OCI-LY1 (cell line): ENCODE data around the gene KLF11.

Experiments
- H2AFZ ChIP-seq: fragments of 200-600 bp; sonication (generic), shearing (Covaris generic); 2 replicates; pipeline ENCODE4 v1.6.0; 2014; ENCODE audit warnings: antibody characterized with exemption, mild to moderate bottlenecking, low read length
- H3F3A ChIP-seq: fragments of 200-600 bp; sonication (generic), shearing (Covaris generic); 2 replicates; pipeline ENCODE4 v1.6.0; 2014; ENCODE audit warnings: mild to moderate bottlenecking, antibody characterized with exemption, low read length, moderate library complexity; ENCODE audit not compliant: insufficient read depth
- H3K27ac ChIP-seq: fragments of 200-600 bp; sonication (generic); 2 replicates; pipeline ENCODE4 v1.5.1; 2014; ENCODE audit warnings: low read length, mixed run types, mild to moderate bottlenecking, low read depth; ENCODE audit not compliant: poor library complexity, severe bottlenecking
- H3K27me3 ChIP-seq: fragments of 200-600 bp; sonication (generic); 2 replicates; pipeline ENCODE4 v1.6.0; 2014; ENCODE audit warnings: antibody characterized with exemption, mild to moderate bottlenecking, low read length, moderate library complexity; ENCODE audit not compliant: insufficient read depth
- H3K36me3 ChIP-seq: fragments of 200-600 bp; sonication (generic); 2 replicates; pipeline ENCODE4 v1.6.1; 2014; ENCODE audit warnings: mild to moderate bottlenecking, antibody characterized with exemption, low read length, moderate library complexity, mixed read lengths; ENCODE audit not compliant: insufficient read depth
- H3K4me1 ChIP-seq: fragments of 200-600 bp; sonication (generic); 2 replicates; pipeline ENCODE4 v1.5.1; 2014; ENCODE audit warnings: mild to moderate bottlenecking, low read length, moderate library complexity; ENCODE audit not compliant: insufficient read depth, severe bottlenecking
- H3K4me2 ChIP-seq: fragments of 200-600 bp; sonication (generic), shearing (Covaris generic); 2 replicates; pipeline ENCODE4 v1.6.1; 2014; ENCODE audit warnings: low read length
- H3K4me3 ChIP-seq: fragments of 200-600 bp; sonication (generic); 2 replicates; pipeline ENCODE4 v1.5.1; 2014; ENCODE audit warnings: low read length, low read depth, mild to moderate bottlenecking, mixed read lengths; ENCODE audit not compliant: poor library complexity, severe bottlenecking
- H3K79me2 ChIP-seq: fragments of 200-600 bp; shearing (Covaris generic); 2 replicates; pipeline ENCODE4 v1.6.1; 2016; ENCODE audit warnings: mixed run types, low read length, mixed read lengths; ENCODE audit not compliant: insufficient read depth
- H3K9ac ChIP-seq: fragments of 200-600 bp; sonication (generic), shearing (Covaris generic); 2 replicates; pipeline ENCODE4 v1.6.1; 2014; ENCODE audit warnings: mild to moderate bottlenecking, low read length, mixed read lengths
- H3K9me2 ChIP-seq: fragments of 200-600 bp; sonication (generic), shearing (Covaris generic); 2 replicates; pipeline ENCODE4 v1.6.1; 2014; ENCODE audit warnings: low read depth, mild to moderate bottlenecking, low read length, mixed read lengths
- H3K9me3 ChIP-seq: fragments of 200-600 bp; shearing (Covaris generic); 2 replicates; pipeline ENCODE4 v1.6.1; 2014; ENCODE audit warnings: low read length, mixed read lengths
- H4K20me1 ChIP-seq: fragments of 200-600 bp; sonication (generic), shearing (Covaris generic); 2 replicates; pipeline ENCODE4 v1.6.0; 2016; ENCODE audit warnings: mild to moderate bottlenecking, low read length; ENCODE audit not compliant: insufficient read depth
- CTCF ChIP-seq: fragments of 200-600 bp; sonication (generic), shearing (Covaris generic); IDR thresholded peaks from 2 replicates; pipeline ENCODE4 v1.5.1; 2017; ENCODE audit warnings: mild to moderate bottlenecking, antibody characterized with exemption, low read length, moderate library complexity, mixed read lengths
- EZH2 ChIP-seq: fragments of 200-600 bp; sonication (generic), shearing (Covaris generic); IDR thresholded peaks from 2 replicates; pipeline ENCODE4 v1.8.0; 2017; ENCODE audit warnings: borderline replicate concordance, mixed run types, mild to moderate bottlenecking, antibody characterized with exemption, low read length, moderate library complexity, mixed read lengths

KLF11 gene

GRCh38 chr2:10067881-10068280 lies 24.5 kb downstream of the KLF11 start:
- Histone ChIP-seq H3K4me2 (no peak overlapping the region), H3K4me3 (no peak overlapping the region), H3K9ac (no peak overlapping the region), H3F3A (no peaks in the 10 kb centered on the region), H3K4me1 (no peaks in the 10 kb centered on the region), H3K9me3 (peaks cover 11% of the 10 kb centered on the region), H3K27ac (no peak overlapping the region), H3K79me2 (no peaks in the 10 kb centered on the region), H4K20me1 (no peaks in the 10 kb centered on the region), H3K9me2 (no peaks in the 10 kb centered on the region), H3K27me3 (peaks cover 13% of the 10 kb centered on the region; the same call in 1 of the 2 replicates), H2AFZ (no peak overlapping the region), H3K36me3 (no peaks in the 10 kb centered on the region)
- TF ChIP-seq EZH2 = no peak
- no peak for TF ChIP-seq CTCF

- Histone ChIP-seq H3K36me3 (no peaks in the 10 kb centered on the region), H3K4me2 (no peak overlapping the region), H3F3A (no peaks in the 10 kb centered on the region), H3K79me2 (no peaks in the 10 kb centered on the region), H3K4me3 (no peak overlapping the region), H3K9me3 (peaks cover 11% of the 10 kb centered on the region), H3K4me1 (no peaks in the 10 kb centered on the region), H2AFZ (no peak overlapping the region), H3K9ac (no peak overlapping the region), H3K9me2 (no peaks in the 10 kb centered on the region), H3K27me3 (peaks cover 17% of the 10 kb centered on the region; the same call in 1 of the 2 replicates), H3K27ac (no peak overlapping the region), H4K20me1 (no peaks in the 10 kb centered on the region)
- TF ChIP-seq CTCF = no peak
- no peak for TF ChIP-seq EZH2
Measured at GRCh38 chr2:10071176-10071575, 27.8 kb downstream of the KLF11 start.

GRCh38 chr2:10071595-10071994 lies 28.2 kb downstream of the KLF11 start:
- Histone ChIP-seq H3K9ac (no peak overlapping the region), H3K36me3 (no peaks in the 10 kb centered on the region), H3K27ac (no peak overlapping the region), H3K4me2 (no peak overlapping the region), H3K79me2 (no peaks in the 10 kb centered on the region), H3F3A (no peaks in the 10 kb centered on the region), H2AFZ (no peak overlapping the region), H3K9me2 (no peaks in the 10 kb centered on the region), H3K27me3 (peaks cover 17% of the 10 kb centered on the region; the same call in 1 of the 2 replicates), H3K9me3 (peaks cover 11% of the 10 kb centered on the region), H3K4me1 (no peaks in the 10 kb centered on the region), H3K4me3 (no peak overlapping the region), H4K20me1 (no peaks in the 10 kb centered on the region)
- TF ChIP-seq CTCF = no peak
- TF ChIP-seq EZH2 = no peak
